HG03175 (cell line): ENCODE data around the gene SHTN1.

Experiments
- ATAC-seq: cut with Tn5 transposase; IDR thresholded peaks from one replicate; pipeline ENCODE4 v1.9.1; 2021; ENCODE audit warnings: mild to moderate bottlenecking, moderate library complexity; ENCODE audit not compliant: unreplicated experiment

SHTN1 gene, protein sequence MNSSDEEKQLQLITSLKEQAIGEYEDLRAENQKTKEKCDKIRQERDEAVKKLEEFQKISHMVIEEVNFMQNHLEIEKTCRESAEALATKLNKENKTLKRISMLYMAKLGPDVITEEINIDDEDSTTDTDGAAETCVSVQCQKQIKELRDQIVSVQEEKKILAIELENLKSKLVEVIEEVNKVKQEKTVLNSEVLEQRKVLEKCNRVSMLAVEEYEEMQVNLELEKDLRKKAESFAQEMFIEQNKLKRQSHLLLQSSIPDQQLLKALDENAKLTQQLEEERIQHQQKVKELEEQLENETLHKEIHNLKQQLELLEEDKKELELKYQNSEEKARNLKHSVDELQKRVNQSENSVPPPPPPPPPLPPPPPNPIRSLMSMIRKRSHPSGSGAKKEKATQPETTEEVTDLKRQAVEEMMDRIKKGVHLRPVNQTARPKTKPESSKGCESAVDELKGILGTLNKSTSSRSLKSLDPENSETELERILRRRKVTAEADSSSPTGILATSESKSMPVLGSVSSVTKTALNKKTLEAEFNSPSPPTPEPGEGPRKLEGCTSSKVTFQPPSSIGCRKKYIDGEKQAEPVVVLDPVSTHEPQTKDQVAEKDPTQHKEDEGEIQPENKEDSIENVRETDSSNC

DNA sequence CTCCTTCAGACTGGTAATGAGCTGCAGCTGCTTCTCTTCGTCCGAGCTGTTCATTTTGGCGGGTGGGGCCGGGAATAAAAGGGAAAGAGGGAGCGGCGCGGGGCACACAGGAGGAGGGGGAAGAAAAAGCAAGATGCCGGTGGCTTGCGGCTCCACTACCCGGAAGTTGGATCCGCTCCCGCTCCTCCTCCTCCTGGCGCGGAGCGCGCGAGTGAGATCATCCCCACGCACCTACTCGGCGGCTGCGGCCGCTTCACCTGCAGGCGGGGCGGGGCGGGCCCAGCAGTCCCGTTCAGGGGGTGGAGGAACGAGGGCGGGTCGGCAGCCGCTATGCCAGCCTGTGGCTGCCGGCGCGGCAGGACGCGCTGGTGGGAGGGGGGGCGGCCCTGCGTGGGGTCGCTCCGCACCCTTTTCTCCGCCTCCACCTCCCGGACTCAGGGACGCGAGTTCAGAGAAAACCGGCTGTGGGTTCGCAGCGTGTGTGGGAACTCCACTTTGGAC lies at the start of gene SHTN1:
TSS of gene SHTN1 (minus strand) at position 162 of the 501 bp plus-strand sequence. CDS start at position 54, 108 bp downstream.
- ATAC-seq, result peak; percentile 34

DNA sequence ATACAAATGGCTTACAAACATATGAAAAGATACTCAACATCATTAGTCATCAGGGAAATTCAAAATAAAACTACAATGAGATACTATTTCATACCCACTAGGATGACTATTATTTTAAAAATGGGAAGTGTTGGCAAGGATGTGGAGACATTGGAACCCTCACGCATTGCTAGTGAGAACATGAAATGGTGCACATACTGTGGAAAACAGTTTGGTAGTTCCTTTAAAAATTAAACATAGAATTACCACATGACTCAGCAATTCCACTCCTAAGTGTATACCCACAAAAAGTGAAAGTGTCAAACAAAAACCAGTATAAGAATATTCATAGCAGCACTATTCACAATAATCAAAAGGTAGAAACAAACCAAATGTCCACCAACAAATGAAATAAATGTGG lies 48.5 kb upstream of the SHTN1 start:
- no peak for ATAC-seq

DNA sequence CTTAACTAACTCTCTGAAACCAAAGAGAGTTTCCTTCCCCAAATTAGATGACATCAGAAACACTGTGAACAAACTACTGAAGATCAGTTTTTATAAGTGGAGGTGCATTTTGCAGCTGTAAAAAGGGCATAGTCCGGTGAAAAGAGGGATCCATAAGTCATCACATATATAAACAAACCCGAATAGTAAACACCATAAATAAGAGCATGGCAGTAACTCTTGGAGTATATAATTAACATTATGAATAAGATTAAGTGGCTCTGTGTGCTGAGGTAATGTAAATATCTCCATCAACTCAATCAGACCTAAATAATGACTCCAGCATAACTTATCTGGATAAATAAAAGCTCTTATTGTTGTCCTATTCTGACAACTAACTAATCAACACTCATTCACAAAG lies 43.0 kb upstream of the SHTN1 start:
- no peak for ATAC-seq

DNA sequence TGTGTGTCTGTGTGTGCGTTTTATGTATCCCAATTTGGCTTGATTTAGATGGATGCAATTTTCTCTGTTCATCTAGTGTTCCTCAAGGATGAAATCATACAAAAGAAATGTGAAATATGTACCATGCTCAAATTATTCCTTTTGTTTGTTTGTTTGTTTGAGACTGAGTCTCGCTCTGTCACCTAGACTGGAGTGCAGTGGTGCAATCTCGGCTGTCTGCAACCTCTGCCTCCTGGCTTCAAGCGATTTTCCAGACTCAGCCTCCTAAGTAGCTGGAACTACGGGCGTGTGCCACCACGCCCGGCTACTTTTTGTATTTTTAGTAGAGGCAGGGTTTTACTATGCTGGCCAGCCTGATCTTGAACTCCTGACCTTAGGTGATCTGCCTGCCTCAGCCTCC lies 11.3 kb upstream of the SHTN1 start:
- ATAC-seq, result no peak

DNA sequence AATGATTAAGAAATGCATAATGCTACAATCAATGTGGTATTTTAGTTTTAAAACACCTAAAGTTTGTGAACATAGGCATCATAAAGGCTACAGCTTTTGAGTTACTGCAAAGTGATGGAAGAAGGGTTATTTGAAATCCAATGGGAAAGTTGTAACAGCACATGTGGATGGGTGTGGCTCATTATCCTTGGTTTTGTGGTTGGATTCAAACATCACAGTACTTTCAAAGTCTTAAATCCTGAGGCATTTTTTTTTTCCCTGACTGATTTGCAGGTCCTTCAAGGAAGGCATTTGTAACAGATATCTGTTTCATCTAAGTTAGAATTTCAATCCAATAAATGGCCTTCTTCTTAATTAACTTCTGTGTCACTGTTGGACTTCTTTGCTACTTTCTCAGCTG lies 9.8 kb upstream of the SHTN1 start:
- ATAC-seq, result no peak

DNA sequence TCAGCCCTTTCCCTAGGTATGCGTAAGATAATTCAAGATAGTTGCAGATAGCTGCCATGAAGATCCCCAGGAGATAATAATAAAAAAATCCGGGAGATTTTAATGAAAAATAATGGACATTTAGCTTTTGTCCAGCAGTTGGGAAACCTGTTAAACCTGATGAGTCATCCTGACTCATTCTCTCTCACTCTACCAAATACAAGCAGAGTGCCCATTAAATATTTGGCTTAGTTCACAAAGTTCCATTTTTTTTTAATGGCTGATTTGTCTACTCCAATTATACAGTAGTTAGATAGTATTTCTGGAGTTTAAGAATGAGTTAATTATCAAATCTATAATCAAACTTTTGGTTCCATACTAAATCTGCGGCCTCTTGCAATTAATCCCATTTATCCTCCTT lies 2.1 kb upstream of the SHTN1 start:
- ATAC-seq, result no peak

DNA sequence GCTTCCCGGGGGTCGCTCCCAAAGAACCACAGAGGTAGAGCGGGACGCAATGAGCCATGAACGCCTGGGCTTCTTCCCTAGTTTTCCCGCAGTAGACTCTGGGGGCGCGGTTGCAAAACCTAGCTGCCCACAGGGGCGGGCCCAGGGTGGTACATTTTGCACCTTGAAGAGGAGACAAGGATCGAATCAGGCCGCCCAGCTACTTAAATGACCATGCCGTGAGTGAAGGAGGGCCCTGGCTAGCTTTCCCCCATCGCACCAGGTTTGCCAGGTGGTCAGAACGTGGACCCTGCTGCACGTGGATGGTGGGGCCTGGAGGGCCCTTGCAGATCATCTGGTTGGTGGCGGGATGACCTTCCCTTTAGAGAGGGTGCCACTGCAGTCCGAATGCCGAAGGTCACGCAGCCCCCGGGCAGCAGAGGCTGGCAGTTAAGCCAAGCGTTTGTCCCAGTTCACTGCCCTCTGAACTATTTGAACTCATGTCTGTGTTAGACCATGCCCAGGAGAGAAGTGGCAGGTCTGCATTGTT lies 604 bp upstream of the SHTN1 start:
- no peak for ATAC-seq

DNA sequence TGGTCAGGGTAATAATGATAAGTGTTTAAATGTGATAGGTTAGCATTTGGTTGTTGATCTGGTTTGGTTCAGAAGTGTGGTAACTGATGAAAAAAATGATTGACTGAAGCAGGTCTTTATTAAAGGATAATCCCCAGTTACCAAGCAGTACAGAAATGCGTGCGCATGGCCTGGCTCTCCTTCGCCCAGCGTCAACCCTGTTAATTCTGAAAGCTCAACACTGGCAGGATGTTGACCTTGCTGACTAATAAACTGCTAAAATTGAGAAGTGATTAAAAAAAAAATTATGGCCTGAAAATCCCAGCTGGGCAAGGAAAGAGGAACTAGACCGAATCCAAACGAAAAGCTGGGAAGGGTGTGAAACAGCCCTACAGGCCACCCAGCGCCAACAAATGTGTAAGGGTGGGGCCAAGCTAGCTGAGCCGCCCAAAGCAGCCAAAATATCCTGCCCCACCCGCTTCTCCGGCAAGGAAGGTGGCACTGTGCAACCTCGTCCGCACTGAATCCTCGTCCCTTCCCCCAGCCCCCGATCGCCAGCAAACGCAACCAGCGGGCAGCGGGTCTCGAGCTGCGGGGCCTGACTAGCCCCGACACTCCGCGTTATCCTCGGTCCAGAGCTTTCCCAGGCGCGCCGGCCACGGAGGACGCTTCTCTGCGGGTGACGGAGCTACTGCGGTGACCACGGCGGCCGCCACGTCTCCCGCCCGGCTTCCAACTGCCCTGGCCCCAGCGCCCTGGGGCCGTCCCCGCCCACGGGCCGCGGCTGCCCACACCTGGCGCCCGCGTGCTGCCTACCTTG lies 561 bp downstream of the SHTN1 start:
- peak; percentile 67 for ATAC-seq

DNA sequence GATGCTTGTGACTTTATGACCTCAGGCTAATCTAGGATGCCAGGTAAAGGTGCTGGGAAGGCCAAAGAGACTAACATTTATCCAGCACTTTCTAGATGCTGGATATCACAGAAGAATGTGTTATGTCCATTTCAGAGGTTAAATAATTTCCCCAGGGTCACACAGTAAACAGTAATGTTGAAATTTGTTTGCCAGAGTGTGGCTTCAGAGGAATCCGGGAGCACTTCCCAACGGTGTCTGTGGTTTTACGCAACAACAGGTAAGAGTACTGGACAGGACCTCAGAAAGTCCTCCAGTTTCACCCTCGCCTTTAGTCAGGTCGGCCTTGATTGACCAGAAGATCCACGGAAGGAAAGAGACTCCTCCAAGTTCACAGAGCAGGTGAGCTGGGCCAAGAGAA lies 1.7 kb downstream of the SHTN1 start:
- ATAC-seq, result no peak

DNA sequence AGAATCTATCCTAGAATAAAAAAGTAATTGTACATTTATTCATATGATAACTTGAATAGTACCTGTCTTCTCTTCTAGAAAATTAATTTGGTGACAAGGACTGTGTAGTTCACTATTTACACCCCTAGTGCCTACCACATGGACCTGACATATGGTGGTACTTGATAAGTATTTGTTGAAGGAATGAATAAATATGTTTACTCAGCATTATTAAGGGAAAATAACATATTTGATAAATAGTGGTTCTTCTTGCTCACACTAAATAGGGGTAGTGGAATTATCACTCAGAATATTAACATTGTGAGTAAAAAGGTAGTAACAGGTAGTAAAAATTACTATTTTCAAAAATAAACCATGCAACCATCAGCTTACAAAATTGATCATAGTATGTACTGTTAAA lies 2.8 kb downstream of the SHTN1 start:
- no peak for ATAC-seq

DNA sequence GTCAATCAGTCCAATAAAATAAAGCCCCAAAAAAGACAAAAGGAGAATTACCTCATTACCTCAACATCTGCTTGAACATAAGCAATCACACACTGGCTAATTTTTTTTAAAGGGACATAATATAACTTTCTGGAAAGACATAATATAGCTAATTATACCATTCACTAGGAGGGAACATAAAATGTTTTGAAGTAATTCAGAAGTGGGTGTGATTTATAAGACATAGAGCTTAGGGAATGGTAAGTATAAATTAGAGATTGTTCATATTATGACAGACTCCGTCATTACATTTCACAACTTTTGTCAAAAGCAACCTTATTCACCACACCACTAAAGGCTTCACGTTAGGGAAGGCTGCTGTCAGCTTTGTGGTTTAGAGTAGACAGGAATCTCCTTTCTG lies 3.8 kb downstream of the SHTN1 start:
- no peak for ATAC-seq

DNA sequence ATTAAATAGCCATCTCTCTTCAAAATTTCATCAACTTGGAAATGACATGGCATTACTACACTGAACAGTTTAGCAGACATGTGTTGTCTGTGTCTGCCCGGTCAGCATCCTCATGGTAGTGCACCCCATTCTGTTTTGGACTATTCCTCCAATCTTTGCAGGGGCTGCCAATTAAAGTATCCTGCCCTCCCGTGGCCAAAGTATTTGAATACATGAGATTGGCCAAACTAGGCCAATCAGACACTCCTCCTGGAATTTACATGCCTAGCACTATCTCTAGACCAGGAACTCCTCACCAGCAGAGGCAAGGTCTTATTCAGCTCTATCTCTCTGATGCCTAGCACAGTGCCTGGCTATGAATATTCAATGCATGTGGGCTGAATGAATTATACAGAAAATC lies 4.4 kb downstream of the SHTN1 start:
- no peak for ATAC-seq

DNA sequence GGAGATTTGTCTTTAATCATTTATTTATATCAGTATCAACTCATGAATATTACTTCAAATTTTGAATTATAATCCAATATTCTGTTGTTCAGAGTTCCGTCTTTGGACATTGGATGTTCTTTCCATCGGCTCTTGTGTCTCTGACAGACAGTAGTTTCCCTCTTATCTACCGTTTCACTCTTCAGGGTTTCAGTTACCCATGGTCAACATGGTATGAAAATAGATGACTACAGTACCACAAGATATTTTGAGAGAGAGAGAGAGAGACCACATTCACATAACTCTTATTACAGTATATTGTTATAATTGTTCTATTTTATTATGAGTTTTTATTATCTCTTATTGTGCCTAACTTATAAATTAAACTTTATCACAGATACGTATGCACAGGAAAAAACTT lies 6.8 kb downstream of the SHTN1 start:
- ATAC-seq, result no peak

DNA sequence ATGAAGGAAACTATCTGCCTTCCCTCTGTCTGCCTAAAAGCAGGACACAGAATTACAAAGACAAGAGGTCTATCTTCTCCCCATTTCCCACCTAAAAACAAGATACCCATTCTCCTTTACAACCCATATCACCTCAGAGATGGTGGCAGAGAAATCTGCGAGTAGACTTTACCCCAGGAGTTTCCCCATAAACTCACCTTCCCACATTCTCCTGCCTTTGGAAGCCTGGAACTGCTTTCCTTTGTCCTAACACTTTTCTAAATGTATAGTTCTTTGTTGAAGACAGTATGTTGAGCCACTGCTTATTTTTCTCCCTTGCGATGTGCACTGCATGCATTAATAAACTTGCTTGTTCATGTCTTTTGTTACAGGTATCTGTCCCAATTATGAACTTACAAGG lies 8.0 kb downstream of the SHTN1 start:
- ATAC-seq, result no peak

DNA sequence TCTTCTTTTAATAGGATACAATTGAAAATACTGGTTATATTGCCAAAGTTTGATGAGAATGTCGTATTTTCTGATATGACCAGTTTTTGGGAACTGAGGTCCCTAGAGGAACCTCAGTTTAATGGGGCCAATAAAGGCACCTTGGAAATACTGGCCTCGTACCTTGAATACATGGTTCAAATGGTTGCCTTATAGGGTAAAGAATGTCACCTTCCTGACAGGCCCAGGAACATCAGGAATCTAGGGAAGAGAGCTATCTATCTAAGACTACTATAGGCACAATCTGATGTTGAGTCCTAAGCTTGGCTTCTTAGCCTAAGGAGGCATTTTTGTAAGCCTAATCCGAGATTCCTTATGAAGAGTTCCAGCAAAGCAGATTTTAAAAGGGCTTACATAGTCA lies 9.3 kb downstream of the SHTN1 start:
- ATAC-seq, result no peak

DNA sequence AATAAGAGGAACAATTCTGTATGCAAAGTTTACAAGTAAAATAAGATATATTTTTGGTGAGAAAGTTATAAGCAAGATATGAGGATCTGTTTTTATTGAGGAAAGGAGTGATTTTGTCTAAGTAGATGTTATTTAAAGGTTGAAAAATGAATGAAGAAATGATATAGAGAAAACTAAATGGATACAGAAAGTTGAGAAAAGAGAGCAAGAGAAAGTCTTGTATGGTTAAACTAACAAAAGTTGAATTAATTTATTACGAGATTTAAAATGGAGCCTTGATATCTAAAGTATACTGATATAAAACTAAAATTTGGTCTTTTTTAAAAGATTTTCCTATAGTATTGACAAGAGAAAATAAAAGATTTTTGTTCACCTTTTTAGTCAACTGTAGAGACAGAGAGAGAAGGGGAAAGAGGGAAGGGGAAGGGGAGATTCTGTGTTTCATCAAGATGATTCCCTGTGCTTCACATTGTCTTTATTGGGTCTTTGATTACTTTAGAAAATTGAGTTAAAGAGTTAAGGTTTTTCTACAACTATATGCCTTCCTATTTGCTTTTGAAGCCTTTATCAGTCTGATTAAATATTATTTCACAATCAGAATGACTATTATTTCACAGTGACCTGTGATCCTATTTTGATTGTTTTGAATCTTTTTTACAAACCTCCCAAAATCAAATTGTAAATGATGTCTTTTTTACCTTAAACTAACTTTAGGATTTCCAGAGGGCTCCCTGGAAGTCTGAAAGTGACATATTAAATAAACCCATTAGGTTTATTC lies 10.7 kb downstream of the SHTN1 start:
- no peak for ATAC-seq

DNA sequence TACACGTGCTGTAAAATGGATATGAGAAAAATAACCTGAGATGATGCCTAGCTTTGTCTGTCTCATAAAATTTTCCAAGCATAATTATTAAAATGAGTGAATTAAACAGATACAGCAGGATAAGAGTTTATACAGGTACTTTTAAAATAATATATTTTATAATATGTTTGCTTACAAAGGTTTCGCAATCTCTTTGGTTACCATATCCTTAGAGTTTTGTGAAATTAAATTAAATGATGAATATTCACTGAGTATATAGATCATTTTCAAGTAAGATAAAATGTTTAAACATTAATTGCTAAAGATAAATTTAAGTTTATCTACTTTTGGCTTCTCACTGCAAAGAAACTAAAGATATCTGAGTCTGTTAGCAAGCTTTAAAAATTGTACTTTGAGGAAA lies 11.4 kb downstream of the SHTN1 start:
- ATAC-seq, result no peak

DNA sequence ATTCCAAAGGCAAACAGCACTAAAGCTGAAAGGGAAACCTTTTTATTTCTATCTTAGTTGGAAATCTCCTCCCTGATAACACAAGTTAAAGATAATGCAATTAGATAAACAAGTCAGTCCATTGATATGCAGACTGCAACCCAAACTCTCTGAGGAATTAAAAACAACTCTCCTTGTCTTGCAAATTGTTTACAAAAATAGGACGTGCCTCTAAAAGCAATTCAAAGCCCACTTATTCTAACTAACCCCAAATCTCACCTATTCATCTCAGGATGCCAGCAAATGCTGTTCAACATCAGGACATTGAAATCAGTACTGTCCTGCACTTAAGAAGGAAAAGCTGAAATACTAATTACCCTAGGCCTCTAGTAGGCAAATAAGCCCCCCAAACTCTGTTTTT lies 12.8 kb downstream of the SHTN1 start:
- ATAC-seq, result no peak

DNA sequence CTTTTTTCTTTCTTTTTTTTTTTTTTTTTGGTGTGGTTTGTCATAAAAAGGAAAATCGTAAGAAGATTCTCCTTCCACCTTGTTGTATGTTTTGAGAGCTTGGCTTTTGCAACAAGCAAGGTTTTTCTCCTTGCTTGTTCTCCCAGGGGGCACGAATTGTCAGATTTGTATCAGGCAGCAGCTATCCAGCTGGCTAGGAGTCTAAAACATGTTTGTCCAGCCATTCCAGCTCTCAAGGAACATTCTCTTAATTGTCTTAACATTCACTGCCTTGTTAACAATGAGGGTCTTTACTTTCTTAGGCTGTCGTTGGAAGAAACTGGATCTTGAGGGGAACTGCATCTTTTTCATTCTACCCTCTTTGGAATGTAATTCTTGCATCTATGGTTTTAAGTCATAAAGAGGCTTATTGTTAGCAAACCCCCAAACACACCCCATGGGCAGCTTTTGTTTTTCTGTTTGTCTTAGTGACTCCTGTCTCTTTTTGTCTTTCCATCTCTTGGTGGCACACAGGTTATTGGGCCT lies 14.6 kb downstream of the SHTN1 start:
- ATAC-seq, result no peak

DNA sequence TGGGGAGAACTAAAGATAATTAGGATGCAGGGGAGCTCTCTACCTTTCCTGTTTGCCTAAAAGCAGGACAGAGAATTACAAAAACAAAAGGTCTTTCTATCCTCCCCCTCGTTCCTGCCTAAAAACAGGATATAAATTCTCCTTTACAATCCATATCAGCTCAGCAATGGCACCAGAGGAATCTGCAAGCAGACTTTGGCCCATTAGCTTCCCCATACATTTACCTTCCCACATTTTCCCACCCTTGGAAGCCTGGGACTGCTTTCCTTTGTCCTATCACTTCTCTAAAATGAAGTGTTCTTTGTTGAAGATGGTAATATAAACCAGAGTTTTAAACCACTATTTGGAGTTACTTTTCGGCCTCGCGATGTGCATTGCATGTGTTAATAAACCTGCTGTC lies 15.5 kb downstream of the SHTN1 start:
- no peak for ATAC-seq
